H9 (cell line): ENCODE data around the gene MGST1. TPM values are rescaled to one million over a fixed set of nuclear protein-coding genes. Genes with fewer than 3 reads are reported as not detected.

Source experiments
- DNase-seq: peaks from one replicate; pipeline ENCODE4 v3.0.0-alpha.2; 2017
- H2AFZ ChIP-seq: one replicate; pipeline ENCODE4 v1.6.1; 2013; ENCODE audit warnings: mild to moderate bottlenecking, low read length, control low read depth, moderate library complexity
- H2AK5ac ChIP-seq: 2 replicates; pipeline ENCODE4 v1.6.1; 2013; ENCODE audit warnings: low read length, control low read depth, mixed read lengths; ENCODE audit not compliant: insufficient read length
- H2BK120ac ChIP-seq: one replicate; pipeline ENCODE4 v1.6.1; 2013; ENCODE audit warnings: low read depth, mild to moderate bottlenecking, low read length, control low read depth, inconsistent platforms; ENCODE audit not compliant: poor library complexity, severe bottlenecking
- H2BK12ac ChIP-seq: 2 replicates; pipeline ENCODE4 v1.6.1; 2013; ENCODE audit warnings: low read length, control low read depth, mixed read lengths, low read depth; ENCODE audit not compliant: insufficient read length
- H2BK15ac ChIP-seq: 2 replicates; pipeline ENCODE4 v1.6.1; 2013; ENCODE audit warnings: low read depth, low read length, control low read depth
- H2BK20ac ChIP-seq: one replicate; pipeline ENCODE4 v1.6.1; 2013; ENCODE audit warnings: low read depth, mild to moderate bottlenecking, low read length, control low read depth, inconsistent platforms; ENCODE audit not compliant: poor library complexity, severe bottlenecking
- H2BK5ac ChIP-seq: 2 replicates; pipeline ENCODE4 v1.6.1; 2013; ENCODE audit warnings: low read length, control low read depth, mixed read lengths; ENCODE audit not compliant: insufficient read length
- H3K14ac ChIP-seq: 2 replicates; pipeline ENCODE4 v1.6.1; 2013; ENCODE audit warnings: low read length, control low read depth; ENCODE audit not compliant: insufficient read depth
- H3K18ac ChIP-seq: 2 replicates; pipeline ENCODE4 v1.6.1; 2013; ENCODE audit warnings: low read depth, mild to moderate bottlenecking, mixed read lengths, low read length, control low read depth; ENCODE audit not compliant: insufficient read length
- H3K23ac ChIP-seq: 2 replicates; pipeline ENCODE4 v1.6.1; 2013; ENCODE audit warnings: low read length, control low read depth, mixed read lengths, low read depth; ENCODE audit not compliant: insufficient read length
- H3K23me2 ChIP-seq: 2 replicates; pipeline ENCODE4 v1.6.1; 2013; ENCODE audit warnings: low read depth, mild to moderate bottlenecking, mixed read lengths, low read length, control low read depth; ENCODE audit not compliant: insufficient read length, poor library complexity, severe bottlenecking
- H3K27ac ChIP-seq: 2 replicates; pipeline ENCODE4 v1.5.1; 2013; ENCODE audit warnings: low read length, control low read depth, mixed read lengths, low read depth; ENCODE audit not compliant: insufficient read length
- H3K27me3 ChIP-seq: 2 replicates; pipeline ENCODE4 v1.6.1; 2013; ENCODE audit warnings: low read length, control low read depth, inconsistent platforms; ENCODE audit not compliant: insufficient read depth
- H3K4ac ChIP-seq: 2 replicates; pipeline ENCODE4 v1.6.1; 2013; ENCODE audit warnings: low read depth, mild to moderate bottlenecking, control low read depth, inconsistent platforms, low read length, moderate library complexity
- H3K4me1 ChIP-seq: 2 replicates; pipeline ENCODE4 v1.6.1; 2013; ENCODE audit warnings: low read length, control low read depth, inconsistent platforms; ENCODE audit not compliant: insufficient read depth
- H3K4me2 ChIP-seq: 2 replicates; pipeline ENCODE4 v1.6.1; 2013; ENCODE audit warnings: low read length, control low read depth, mixed read lengths; ENCODE audit not compliant: insufficient read length, insufficient read depth
- H3K56ac ChIP-seq: 2 replicates; pipeline ENCODE4 v1.6.1; 2013; ENCODE audit warnings: low read depth, mild to moderate bottlenecking, mixed read lengths, low read length, control low read depth; ENCODE audit not compliant: insufficient read length
- H3K79me1 ChIP-seq: 2 replicates; pipeline ENCODE4 v1.6.1; 2013; ENCODE audit warnings: low read depth, mild to moderate bottlenecking, moderate library complexity, low read length, control low read depth, inconsistent platforms; ENCODE audit not compliant: insufficient read depth, poor library complexity, severe bottlenecking
- H3K79me2 ChIP-seq: 2 replicates; pipeline ENCODE4 v1.6.1; 2013; ENCODE audit warnings: low read length, control low read depth, inconsistent platforms; ENCODE audit not compliant: insufficient read depth
- H3K9ac ChIP-seq: 2 replicates; pipeline ENCODE4 v1.6.1; 2013; ENCODE audit warnings: low read length, control low read depth, mixed read lengths; ENCODE audit not compliant: insufficient read length; ENCODE audit errors: extremely low read depth
- H3K9me3 ChIP-seq: one replicate; pipeline ENCODE4 v1.6.1; 2013; ENCODE audit warnings: low read depth, low read length, inconsistent platforms; ENCODE audit not compliant: control insufficient read depth
- H3T11ph ChIP-seq: one replicate; pipeline ENCODE4 v1.6.1; 2013; ENCODE audit warnings: mild to moderate bottlenecking, low read length, control low read depth, inconsistent platforms
- H4K20me1 ChIP-seq: one replicate; pipeline ENCODE4 v1.6.1; 2013; ENCODE audit not compliant: control insufficient read depth, insufficient read length, insufficient read depth
- H4K5ac ChIP-seq: 2 replicates; pipeline ENCODE4 v1.6.1; 2013; ENCODE audit warnings: low read depth, mild to moderate bottlenecking, mixed read lengths, low read length, control low read depth; ENCODE audit not compliant: insufficient read length
- H4K8ac ChIP-seq: replicated peaks from 2 replicates; pipeline ENCODE4 v1.6.1; 2013; ENCODE audit warnings: low read length, control low read depth, mixed read lengths, low read depth; ENCODE audit not compliant: insufficient read length
- H4K91ac ChIP-seq: 2 replicates; pipeline ENCODE4 v1.6.1; 2013; ENCODE audit warnings: low read depth, mild to moderate bottlenecking, moderate library complexity, mixed read lengths, low read length, control low read depth; ENCODE audit not compliant: insufficient read length
- H3K27ac Mint-ChIP-seq, 3 experiments: 2 replicates in 2 of 3; 3 replicates in 1 of 3; pipeline ENCODE4 v1.8.0; 2020 to 2021; ENCODE audit warnings: mixed read lengths in 3 of 3, mild to moderate bottlenecking in 1 of 3, moderate library complexity in 1 of 3
- H3K27me3 Mint-ChIP-seq: 2 replicates; pipeline ENCODE4 v1.8.0; 2021; ENCODE audit warnings: low read depth, mild to moderate bottlenecking, moderate library complexity, mixed read lengths
- H3K36me3 Mint-ChIP-seq, 3 experiments: 2 replicates in 2 of 3; 3 replicates in 1 of 3; pipeline ENCODE4 v1.8.0; 2020 to 2021; ENCODE audit warnings: low read depth in 3 of 3, mixed read lengths in 3 of 3; ENCODE audit not compliant: insufficient read depth in 1 of 3
- H3K4me1 Mint-ChIP-seq, 2 experiments: 2 replicates each; pipeline ENCODE4 v1.8.0; 2020; ENCODE audit warnings: mixed read lengths in 2 of 2
- H3K4me3 Mint-ChIP-seq, 2 experiments: 2 replicates in 1 of 2; 3 replicates in 1 of 2; pipeline ENCODE4 v1.8.0; 2020 to 2021; ENCODE audit warnings: mild to moderate bottlenecking in 2 of 2, mixed read lengths in 2 of 2, moderate library complexity in 1 of 2
- H3K9me3 Mint-ChIP-seq, 2 experiments: 2 replicates in 1 of 2; 3 replicates in 1 of 2; pipeline ENCODE4 v1.8.0; 2020; ENCODE audit warnings: mild to moderate bottlenecking in 2 of 2, mixed read lengths in 2 of 2, moderate library complexity in 1 of 2
- WGBS: extraction: QIAGEN DNeasy Blood & Tissue Kit; methylation state at CpG from one replicate; pipeline ENCODE4 v1.1.7; 2013; ENCODE audit warnings: missing lambda C conversion rate, low lambda C conversion rate, mixed read lengths; ENCODE audit not compliant: insufficient read length; ENCODE audit errors: extremely low coverage; 5-methylcytosine and 5-hydroxymethylcytosine counted together
- total RNA-seq: library from RNA; stranded (reverse); gene quantifications from 2 replicates; pipeline ENCODE4 v1.2.1, GENCODE V29; 2021
- TF ChIP-seq, protein P1 (sequence below): fragments of 200-600 bp; sonication (generic); conservative IDR thresholded peaks from 3 replicates; pipeline ENCODE4 v1.8.0; 2021; ENCODE audit warnings: antibody characterized with exemption, mild to moderate bottlenecking

MGST1 gene
- total RNA-seq, 1 experiment from 2014 or later: 235 TPM

DNA sequence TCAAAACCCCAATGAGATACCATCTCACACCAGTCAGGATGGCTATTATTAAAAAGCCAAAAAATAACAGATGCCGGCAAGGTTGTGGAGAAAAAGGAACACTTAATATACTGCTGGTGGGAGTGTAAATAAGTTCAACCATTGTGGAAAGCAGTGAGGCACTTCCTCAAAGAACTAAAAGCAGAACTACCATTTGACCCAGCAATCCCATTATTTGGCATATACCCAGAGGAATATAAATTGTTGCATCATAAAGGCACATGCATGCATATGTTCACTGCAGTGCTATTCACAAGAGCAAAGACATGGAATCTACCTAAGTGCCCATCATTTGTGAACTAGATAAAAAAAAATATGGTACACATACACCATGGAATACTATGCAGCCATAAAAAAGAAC lies 59.9 kb downstream of the MGST1 start:
- H3K36me3 Mint-ChIP-seq: peaks cover 0 to 5% (median 2%) of the 10 kb centered on the region in 3 experiments; a peak in 2 of 7 replicates
- WGBS: no CpG with 5 or more reads among the region's 1 CpG

More for the DNA sequence above, 59.9 kb downstream of the MGST1 start:
- no peak overlapping the region for H2BK12ac ChIP-seq
- H3T11ph ChIP-seq: no peak overlapping the region
- H3K27ac ChIP-seq: no peak overlapping the region
- Mint-ChIP-seq H3K27me3 (no peaks in the 10 kb centered on the region), H3K27ac (no peak overlapping the region), H3K4me1 (no peaks in the 10 kb centered on the region), H3K9me3 (peaks cover 2 to 3% of the 10 kb centered on the region in 2 experiments; a peak in 3 of 5 replicates), H3K4me3 (no peak overlapping the region)
- H3K18ac ChIP-seq: no peak overlapping the region
- no peak overlapping the region for H2BK15ac ChIP-seq
- H3K14ac ChIP-seq: no peak overlapping the region
- H2AFZ ChIP-seq: no peak overlapping the region
- no peak overlapping the region for H3K56ac ChIP-seq
- no peaks in the 10 kb centered on the region for H3K27me3 ChIP-seq
- no peak overlapping the region for H3K4me2 ChIP-seq
- no peaks in the 10 kb centered on the region for H3K23me2 ChIP-seq
- H3K9me3 ChIP-seq: no peaks in the 10 kb centered on the region
- H3K9ac ChIP-seq: no peak overlapping the region
- no peak overlapping the region for H2BK5ac ChIP-seq
- H4K5ac ChIP-seq: no peak overlapping the region
- no peak overlapping the region for H4K91ac ChIP-seq
- H3K4ac ChIP-seq: no peak overlapping the region
- no peak overlapping the region for H3K23ac ChIP-seq
- no peaks in the 10 kb centered on the region for H3K79me1 ChIP-seq
- H2BK20ac ChIP-seq: no peak overlapping the region
- H4K20me1 ChIP-seq: no peaks in the 10 kb centered on the region
- H3K79me2 ChIP-seq: no peaks in the 10 kb centered on the region
- H3K4me1 ChIP-seq: no peaks in the 10 kb centered on the region
- TF ChIP-seq, protein P1, sequence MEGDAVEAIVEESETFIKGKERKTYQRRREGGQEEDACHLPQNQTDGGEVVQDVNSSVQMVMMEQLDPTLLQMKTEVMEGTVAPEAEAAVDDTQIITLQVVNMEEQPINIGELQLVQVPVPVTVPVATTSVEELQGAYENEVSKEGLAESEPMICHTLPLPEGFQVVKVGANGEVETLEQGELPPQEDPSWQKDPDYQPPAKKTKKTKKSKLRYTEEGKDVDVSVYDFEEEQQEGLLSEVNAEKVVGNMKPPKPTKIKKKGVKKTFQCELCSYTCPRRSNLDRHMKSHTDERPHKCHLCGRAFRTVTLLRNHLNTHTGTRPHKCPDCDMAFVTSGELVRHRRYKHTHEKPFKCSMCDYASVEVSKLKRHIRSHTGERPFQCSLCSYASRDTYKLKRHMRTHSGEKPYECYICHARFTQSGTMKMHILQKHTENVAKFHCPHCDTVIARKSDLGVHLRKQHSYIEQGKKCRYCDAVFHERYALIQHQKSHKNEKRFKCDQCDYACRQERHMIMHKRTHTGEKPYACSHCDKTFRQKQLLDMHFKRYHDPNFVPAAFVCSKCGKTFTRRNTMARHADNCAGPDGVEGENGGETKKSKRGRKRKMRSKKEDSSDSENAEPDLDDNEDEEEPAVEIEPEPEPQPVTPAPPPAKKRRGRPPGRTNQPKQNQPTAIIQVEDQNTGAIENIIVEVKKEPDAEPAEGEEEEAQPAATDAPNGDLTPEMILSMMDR: no peak
- no peak for DNase-seq
- no peak overlapping the region for H4K8ac ChIP-seq
- no peak overlapping the region for H2AK5ac ChIP-seq
- H2BK120ac ChIP-seq: no peak overlapping the region

Other genes with a start within 250 kb of the MGST1 start
- not detected in 2 replicates for gene SLC15A5, start 70.0 kb upstream of the MGST1 start, total RNA-seq